DND-41 (cell line): ENCODE measurements around the gene MINDY4.
"Not testable (repeated sequence)": the region's sequence is repeated elsewhere in the genome, so short reads cannot be mapped to it uniquely, and the experiment has no call there.

Experiments
- ATAC-seq: fragments of 200-7000 bp; cut with Tn5 transposase; 3 replicates; pipeline ENCODE4 v1.9.1; 2021; ENCODE audit warnings: low read depth; ENCODE audit not compliant: insufficient read depth
- DNase-seq: peaks from one replicate; pipeline ENCODE4 v3.0.0-alpha.2; 2020
- H2AFZ ChIP-seq: 2 replicates; pipeline ENCODE4 v1.6.0; 2012; ENCODE audit warnings: low read depth, low read length
- H3K27ac ChIP-seq: 2 replicates; pipeline ENCODE4 v1.5.1; 2012; ENCODE audit warnings: low read length, inconsistent platforms
- H3K27me3 ChIP-seq: fragments of 200-600 bp; sonication (generic); 2 replicates; pipeline ENCODE4 v1.6.0; 2012; ENCODE audit warnings: low read length, mild to moderate bottlenecking, inconsistent platforms; ENCODE audit not compliant: insufficient read depth, poor library complexity
- H3K36me3 ChIP-seq: 2 replicates; pipeline ENCODE4 v1.5.1; 2012; ENCODE audit warnings: low read length, inconsistent platforms; ENCODE audit not compliant: insufficient read depth
- H3K4me1 ChIP-seq: 2 replicates; pipeline ENCODE4 v1.5.1; 2012; ENCODE audit warnings: mild to moderate bottlenecking, low read length; ENCODE audit not compliant: insufficient read depth
- H3K4me2 ChIP-seq: 2 replicates; pipeline ENCODE4 v1.6.0; 2012; ENCODE audit warnings: mild to moderate bottlenecking, moderate library complexity, low read length, inconsistent platforms; ENCODE audit not compliant: insufficient read depth
- H3K4me3 ChIP-seq, 2 experiments: fragments of 200-600 bp in 1 of 2; shearing (Covaris generic) in 1 of 2; 2 replicates each; pipeline ENCODE4 v1.5.1; 2012 to 2016; ENCODE audit warnings: inconsistent platforms in 2 of 2, low read length in 2 of 2, mild to moderate bottlenecking in 2 of 2, low read depth in 1 of 2, moderate library complexity in 1 of 2
- H3K79me2 ChIP-seq: 2 replicates; pipeline ENCODE4 v1.6.0; 2012; ENCODE audit warnings: low read length, inconsistent platforms; ENCODE audit not compliant: insufficient read depth
- H3K9ac ChIP-seq: 2 replicates; pipeline ENCODE4 v1.6.0; 2012; ENCODE audit warnings: low read depth, mild to moderate bottlenecking, inconsistent platforms, low read length, moderate library complexity
- H3K9me3 ChIP-seq: 2 replicates; pipeline ENCODE4 v1.5.1; 2012; ENCODE audit warnings: low read length, moderate library complexity, mild to moderate bottlenecking, inconsistent platforms; ENCODE audit not compliant: insufficient read depth, severe bottlenecking
- H4K20me1 ChIP-seq: 2 replicates; pipeline ENCODE4 v1.6.0; 2012; ENCODE audit warnings: low read length; ENCODE audit not compliant: insufficient read depth
- CTCF ChIP-seq: IDR thresholded peaks from 2 replicates; pipeline ENCODE4 v1.5.1; 2012; ENCODE audit warnings: borderline replicate concordance, low read length, moderate library complexity, mild to moderate bottlenecking; ENCODE audit not compliant: poor library complexity, severe bottlenecking; ENCODE audit errors: extremely low read depth
- EZH2 ChIP-seq: IDR thresholded peaks from 3 replicates; pipeline ENCODE4 v1.6.1; 2012; ENCODE audit warnings: borderline replicate concordance, low read depth, mild to moderate bottlenecking, moderate library complexity, low read length, inconsistent platforms; ENCODE audit not compliant: severe bottlenecking

The MINDY4 gene

DNA sequence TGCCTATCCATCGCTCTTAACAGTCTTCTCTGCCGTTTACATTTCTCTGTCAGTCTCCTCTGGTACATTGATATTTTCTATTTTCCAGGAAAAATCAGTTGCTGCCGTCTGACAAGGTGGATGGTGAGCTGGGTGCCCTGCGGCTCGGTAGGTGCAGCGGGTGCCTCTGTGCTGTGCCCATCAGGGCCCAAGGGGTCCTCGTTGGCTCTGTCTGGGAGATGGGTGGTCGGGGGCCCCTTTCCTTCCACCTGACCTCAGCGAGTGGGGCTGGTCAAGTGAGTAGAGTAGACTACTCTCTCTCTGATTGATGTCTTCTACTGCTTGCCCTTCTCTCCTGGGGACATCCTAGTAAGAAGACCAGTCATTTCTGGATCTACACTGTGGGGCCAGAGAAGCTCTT, 57.4 kb downstream of the MINDY4 start:
- no peak overlapping the region for H2AFZ ChIP-seq
- no peak overlapping the region for H3K4me2 ChIP-seq
- no peaks in the 10 kb centered on the region for H4K20me1 ChIP-seq
- no peak overlapping the region for H3K4me3 ChIP-seq
- no peaks in the 10 kb centered on the region for H3K4me1 ChIP-seq
- no peaks in the 10 kb centered on the region for H3K27me3 ChIP-seq
- no peak overlapping the region for H3K9ac ChIP-seq
- ATAC-seq (no peak), DNase-seq (no peak)
- no peaks in the 10 kb centered on the region for H3K79me2 ChIP-seq
- TF ChIP-seq EZH2, result no peak
- TF ChIP-seq CTCF, result no peak
- no peak overlapping the region for H3K27ac ChIP-seq
- H3K9me3 ChIP-seq, result peaks cover 18% of the 10 kb centered on the region
- no peaks in the 10 kb centered on the region for H3K36me3 ChIP-seq

- no peak for DNase-seq
- Histone ChIP-seq H3K79me2 (no peaks in the 10 kb centered on the region), H3K4me3 (no peak overlapping the region), H3K27ac (no peak overlapping the region), H3K36me3 (no peaks in the 10 kb centered on the region), H3K9ac (no peak overlapping the region), H3K9me3 (peaks cover 23% of the 10 kb centered on the region), H3K27me3 (no peaks in the 10 kb centered on the region), H3K4me2 (no peak overlapping the region), H3K4me1 (no peaks in the 10 kb centered on the region), H2AFZ (no peak overlapping the region), H4K20me1 (no peaks in the 10 kb centered on the region)
- TF ChIP-seq CTCF, result no peak
- no peak for TF ChIP-seq EZH2
- no peak for ATAC-seq
Measured at GRCh38 chr7:30829471-30829870, 58.3 kb downstream of the MINDY4 start.

DNA sequence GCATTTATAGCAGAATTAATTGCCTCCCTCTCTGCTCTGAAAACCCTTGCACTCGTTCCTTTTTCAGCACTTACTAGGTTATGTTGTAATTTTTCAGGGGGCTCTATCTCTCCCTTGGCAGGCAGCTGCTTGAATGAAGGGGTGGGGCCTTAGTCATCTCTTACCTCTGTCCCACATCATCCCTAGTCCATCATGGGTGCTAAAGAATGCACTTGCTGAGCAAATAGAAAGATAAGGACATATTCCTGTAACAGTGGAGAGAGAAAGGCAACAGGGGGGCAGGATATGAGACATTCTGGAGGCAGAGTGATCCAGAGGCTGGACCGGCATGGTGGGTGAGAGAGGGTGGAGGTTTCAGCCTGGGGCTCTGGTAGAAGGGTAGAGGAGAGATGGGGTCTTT, 60.0 kb downstream of the MINDY4 start:
- no peaks in the 10 kb centered on the region for H3K4me1 ChIP-seq
- no peaks in the 10 kb centered on the region for H4K20me1 ChIP-seq
- H3K4me2 ChIP-seq, result no peak overlapping the region
- peaks cover 23% of the 10 kb centered on the region for H3K9me3 ChIP-seq
- no peaks in the 10 kb centered on the region for H3K79me2 ChIP-seq
- no peaks in the 10 kb centered on the region for H3K36me3 ChIP-seq
- no peak for ATAC-seq
- no peak overlapping the region for H3K9ac ChIP-seq
- H3K4me3 ChIP-seq, result no peak overlapping the region
- no peak overlapping the region for H3K27ac ChIP-seq
- TF ChIP-seq EZH2 (no peak), CTCF (no peak)
- H3K27me3 ChIP-seq, result no peaks in the 10 kb centered on the region
- no peak for DNase-seq
- no peak overlapping the region for H2AFZ ChIP-seq

DNA sequence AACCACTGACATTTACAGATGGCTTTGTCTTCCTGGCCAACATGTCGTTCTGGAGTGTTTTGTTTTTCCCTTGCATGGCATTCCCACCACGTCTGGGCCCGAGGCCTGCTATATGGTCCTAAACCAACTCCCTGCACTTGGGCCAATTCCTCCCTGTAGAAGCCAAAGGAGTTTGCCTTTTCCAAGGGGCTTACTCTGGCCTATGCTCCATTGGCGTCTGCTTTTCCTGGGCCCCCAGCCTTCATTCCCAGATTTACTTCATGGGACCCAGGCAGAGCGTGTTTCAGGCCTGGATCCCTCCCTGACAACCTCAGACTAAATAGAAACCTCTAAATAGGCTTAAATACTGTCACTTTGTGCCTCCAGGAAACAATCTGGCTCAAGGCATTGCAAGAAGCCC, 60.7 kb downstream of the MINDY4 start:
- Histone ChIP-seq H3K9ac (no peak overlapping the region), H3K4me2 (no peak overlapping the region), H3K4me1 (no peaks in the 10 kb centered on the region), H3K4me3 (no peak overlapping the region), H4K20me1 (no peaks in the 10 kb centered on the region), H3K36me3 (no peaks in the 10 kb centered on the region), H3K79me2 (no peaks in the 10 kb centered on the region), H3K27ac (no peak overlapping the region), H2AFZ (no peak overlapping the region), H3K9me3 (peaks cover 23% of the 10 kb centered on the region), H3K27me3 (no peaks in the 10 kb centered on the region)
- TF ChIP-seq CTCF, result no peak
- no peak for DNase-seq
- ATAC-seq, result no peak

DNA sequence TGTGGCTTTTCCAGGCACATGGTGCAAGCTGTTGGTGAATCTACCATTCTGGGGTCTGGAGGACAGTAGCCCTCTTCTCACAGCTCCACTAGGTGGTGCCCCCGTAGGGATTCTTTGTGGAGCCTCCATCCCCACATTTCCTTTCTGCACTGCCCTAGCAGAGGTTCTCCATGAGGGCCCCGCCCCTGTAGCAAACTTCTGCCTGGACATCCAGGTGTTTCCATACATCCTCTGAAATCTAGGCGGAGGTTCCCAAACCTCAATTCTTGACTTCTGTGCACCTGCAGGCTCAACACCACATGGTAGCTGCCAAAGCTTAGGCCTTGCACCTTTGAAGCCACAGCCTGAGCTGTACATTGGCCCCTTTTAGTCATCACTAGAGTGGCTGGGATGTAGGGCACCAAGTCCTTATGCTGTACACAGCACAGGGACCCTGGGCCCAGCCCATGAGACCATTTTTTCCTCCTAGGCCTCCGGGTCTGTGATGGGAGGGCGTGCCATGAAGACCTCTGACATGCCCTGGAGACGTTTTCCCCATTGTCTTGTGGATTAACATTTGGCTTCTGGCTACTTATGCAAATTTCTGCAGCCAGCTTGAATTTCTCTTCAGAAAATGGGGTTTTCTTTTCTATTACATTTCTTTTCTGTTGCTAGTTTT, 62.9 kb downstream of the MINDY4 start:
- not testable (repeated sequence) for H3K4me3 ChIP-seq, H3K4me2 ChIP-seq, H3K4me1 ChIP-seq, DNase-seq, H3K79me2 ChIP-seq, H2AFZ ChIP-seq, H3K27me3 ChIP-seq, H3K27ac ChIP-seq, H3K36me3 ChIP-seq, H3K9ac ChIP-seq, ATAC-seq, H4K20me1 ChIP-seq
- H3K9me3 ChIP-seq, result peaks cover 23% of the 10 kb centered on the region
